NCI-H345 treated with DMSO at 0.1 percent for 48 hours (cell line): ENCODE results near the gene RBKS.

ENCODE experiments used
- DNase-seq: peaks from one replicate; lab custom pipeline; 2025; ENCODE audit not compliant: unreplicated experiment; lab: John Stamatoyannopoulos, UW

Gene RBKS

GRCh38 chr2:27832396-27832795 is 57.8 kb downstream of the RBKS start:
- no peak for DNase-seq

DNA sequence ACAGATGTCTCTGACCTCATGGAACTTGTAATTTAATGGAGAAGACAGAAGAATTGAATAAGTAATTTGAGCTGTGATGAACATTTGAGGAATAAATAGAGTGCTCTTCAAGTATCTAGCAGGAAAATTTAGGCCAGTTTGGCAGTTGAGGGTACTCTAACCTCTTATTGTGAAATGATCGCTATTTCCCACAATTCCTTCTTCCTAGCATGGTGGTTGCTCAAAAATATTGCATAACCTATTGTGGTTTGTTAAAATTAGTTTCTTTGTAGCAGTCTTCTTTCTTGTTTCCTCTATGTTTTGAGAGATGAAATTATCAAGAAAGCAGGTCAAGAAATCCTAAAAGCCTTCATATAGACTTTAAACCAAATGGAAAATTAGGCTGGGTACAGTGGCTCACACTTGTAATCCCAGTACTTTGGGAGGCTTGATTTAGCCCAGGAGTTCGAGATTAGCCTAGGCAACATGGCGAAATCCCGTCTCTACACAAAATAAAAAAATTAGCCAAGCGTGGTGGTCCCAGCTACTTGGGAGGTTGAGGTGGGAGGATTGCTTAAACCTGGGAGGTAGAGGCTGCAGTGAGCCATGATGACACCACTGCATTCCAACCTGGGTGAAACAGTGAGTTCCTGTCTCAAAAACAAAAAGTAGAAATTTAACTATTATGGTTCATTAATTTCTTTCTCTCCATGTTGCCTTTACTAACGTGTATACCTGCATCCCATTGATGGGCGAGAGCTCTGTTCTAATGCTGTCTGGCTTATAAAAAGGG is 58.7 kb downstream of the RBKS start:
- no peak for DNase-seq

GRCh38 chr2:27830656-27831055 is 59.5 kb downstream of the RBKS start:
- no peak for DNase-seq

GRCh38 chr2:27829791-27830190 is 60.4 kb downstream of the RBKS start:
- no peak for DNase-seq

- peak; percentile 9 for DNase-seq
These were observed 61.9 kb downstream of the RBKS start for GRCh38 chr2:27828305-27828704.

- DNase-seq, result no peak
These were observed 65.8 kb downstream of the RBKS start for GRCh38 chr2:27824401-27824800.

DNA sequence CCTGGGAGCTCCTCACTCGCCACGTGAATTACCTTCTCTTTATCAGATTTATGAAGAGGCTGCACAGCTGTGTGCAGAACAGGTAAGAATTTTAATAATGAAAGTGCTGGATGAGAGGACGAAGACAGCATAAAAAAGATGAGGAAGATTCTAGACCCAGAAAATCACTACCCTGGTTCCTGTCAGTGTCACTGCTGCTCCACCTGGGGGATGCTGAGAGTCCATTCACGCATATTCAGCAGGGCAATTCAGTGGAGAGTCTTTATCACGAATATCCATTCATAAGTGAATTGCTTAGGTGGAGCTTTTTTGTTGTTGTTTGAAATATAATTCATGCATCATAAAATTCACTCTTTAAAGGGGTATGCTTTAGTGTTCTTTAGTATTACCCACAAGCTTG is 66.6 kb downstream of the RBKS start:
- no peak for DNase-seq

DNA sequence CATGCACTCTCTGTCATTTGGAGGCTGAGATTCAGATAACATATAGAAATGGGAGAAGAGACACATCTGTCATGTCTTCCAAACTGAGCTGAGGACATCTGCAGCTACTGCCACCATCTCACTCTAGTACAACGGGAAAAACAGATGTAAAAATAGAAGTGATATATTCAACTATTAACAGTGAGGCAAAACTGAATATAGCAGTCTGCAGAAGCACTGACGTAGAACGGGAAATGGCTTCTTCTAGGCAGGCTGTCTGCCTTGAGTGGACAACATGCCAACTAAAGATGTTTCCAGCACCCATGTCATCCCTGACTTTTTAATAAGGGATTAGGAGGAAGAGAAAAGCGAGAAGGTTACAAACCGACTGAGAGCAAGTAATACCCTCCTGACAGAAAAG is 67.1 kb downstream of the RBKS start:
- no peak for DNase-seq

DNA sequence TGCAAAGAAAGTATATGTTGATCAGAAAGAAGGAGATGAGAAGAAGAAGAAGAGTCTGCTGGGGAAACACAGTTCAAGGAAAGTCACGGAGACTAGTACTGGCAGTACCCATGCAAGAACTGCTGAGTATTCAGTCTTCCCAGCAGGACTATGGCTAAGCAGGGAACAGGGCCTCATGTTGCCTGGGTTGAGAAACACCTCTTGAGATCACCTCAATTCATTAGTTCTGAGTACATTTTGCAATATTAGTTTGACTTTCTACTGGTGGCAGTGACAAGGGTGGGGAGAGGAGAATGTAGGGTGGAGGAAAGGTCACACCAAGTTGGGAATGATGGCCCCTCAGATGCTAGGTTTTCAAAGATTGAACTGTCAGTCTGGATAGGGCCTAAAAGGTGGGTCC is 68.1 kb downstream of the RBKS start:
- no peak for DNase-seq

DNA sequence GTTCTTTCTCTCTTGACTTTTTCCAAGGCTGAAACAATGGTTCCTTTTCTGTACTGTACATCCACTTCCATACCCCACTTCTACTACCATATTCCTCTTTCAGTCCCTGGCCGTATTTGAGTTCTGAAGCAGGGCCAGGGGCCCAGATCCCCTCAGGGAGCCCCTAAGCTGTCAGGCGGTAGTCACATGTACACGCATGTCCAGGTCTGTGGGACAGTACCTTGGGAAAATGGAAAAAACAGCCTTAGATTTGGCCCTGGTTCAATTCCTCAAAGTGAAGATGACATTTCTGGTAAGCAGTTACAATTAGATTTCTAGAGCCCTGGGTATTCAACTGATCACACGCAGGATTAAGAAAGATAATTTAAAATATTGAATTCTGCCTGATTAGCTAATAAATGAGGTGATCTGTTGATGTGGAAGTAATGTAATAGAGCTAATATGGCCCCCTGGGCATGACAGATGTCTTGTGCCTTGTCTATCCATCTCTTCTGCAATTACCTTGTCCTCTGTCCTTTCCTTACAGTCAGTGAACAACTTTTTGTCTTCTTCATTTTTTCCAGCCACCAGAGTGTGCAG is 74.2 kb downstream of the RBKS start:
- no peak for DNase-seq

- no peak for DNase-seq
These were observed 75.4 kb downstream of the RBKS start for GRCh38 chr2:27814758-27815157.

GRCh38 chr2:27811768-27812167 is 78.4 kb downstream of the RBKS start:
- no peak for DNase-seq

GRCh38 chr2:27810455-27810854 is 79.7 kb downstream of the RBKS start:
- DNase-seq, result no peak

DNA sequence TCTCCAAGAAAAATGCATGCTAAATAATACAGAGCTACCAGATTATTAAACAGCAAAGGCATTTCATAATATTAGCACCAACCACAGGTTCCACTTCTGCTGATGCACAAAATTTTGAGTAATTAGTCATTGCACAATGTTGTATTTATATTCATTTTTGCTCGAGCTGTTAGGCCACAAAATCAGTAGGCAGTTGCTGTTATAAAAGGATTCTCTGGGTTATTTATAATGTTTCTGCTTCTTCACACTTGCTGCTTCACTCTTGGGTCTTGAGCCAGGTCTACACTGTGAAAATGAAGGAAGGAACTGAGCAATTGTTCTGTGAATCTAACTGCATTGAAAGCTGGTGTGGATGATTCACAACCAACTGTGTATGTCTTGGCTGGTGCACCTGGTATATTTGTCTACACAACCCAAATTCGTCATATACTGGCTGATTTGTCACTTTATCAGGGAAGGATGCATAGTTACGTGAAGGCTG is 80.4 kb downstream of the RBKS start:
- DNase-seq, result no peak

GRCh38 chr2:27808984-27809383 is 81.2 kb downstream of the RBKS start:
- no peak for DNase-seq

DNA sequence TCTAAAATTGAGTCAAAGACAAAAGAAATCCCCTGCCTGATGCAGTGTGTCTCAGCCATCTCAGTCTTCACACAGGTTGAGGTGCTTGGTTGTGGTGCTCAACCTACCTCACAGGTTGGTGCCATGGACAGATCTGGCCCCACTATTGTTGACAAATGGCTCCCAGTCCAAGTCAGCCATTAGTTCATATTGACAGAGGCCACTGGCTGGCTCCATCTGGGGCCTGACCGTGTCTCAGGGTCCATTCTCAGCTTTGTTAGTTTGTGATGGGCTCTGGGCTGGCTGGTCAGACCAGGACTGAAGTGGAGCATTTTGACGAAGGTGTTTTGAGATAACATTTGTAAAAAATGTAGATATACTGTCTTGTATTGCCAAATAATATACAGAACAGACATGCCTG is 81.8 kb downstream of the RBKS start:
- DNase-seq, result no peak

GRCh38 chr2:27807476-27807875 is 82.7 kb downstream of the RBKS start:
- no peak for DNase-seq

DNA sequence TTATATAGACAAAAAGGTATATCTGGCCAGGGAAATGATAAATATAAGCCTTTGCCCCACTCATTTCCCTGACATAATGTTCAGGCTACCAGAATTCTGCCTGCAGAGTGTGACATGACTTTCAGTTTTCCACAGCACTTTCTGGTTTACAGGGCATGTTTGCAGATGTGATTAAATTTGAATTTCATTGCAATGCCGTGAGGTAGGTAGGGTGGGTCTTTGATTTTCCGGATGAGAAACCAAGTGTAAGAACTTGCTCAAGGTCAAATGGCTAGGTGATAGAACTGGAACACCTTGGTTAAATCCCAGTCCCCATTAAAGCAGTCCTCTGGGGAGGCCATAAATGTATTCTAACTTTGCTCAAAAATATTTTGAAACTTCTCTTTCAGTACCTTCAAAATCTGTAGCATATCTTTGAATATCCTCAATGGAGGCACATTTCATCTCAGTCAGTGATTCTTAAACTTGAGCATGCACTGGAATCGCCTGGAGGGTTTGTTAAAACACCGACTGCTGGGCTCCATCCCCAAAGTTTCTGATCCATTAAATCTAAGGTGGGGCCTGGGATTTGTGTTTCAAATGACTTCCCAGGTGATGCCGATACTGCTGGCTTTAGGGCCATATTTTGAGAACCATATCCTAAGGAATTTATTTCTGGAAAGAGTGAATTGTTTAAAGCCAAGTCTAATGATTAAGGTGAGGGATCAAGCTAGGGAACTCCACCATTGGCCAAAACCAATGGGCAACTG is 83.7 kb downstream of the RBKS start:
- no peak for DNase-seq

DNA sequence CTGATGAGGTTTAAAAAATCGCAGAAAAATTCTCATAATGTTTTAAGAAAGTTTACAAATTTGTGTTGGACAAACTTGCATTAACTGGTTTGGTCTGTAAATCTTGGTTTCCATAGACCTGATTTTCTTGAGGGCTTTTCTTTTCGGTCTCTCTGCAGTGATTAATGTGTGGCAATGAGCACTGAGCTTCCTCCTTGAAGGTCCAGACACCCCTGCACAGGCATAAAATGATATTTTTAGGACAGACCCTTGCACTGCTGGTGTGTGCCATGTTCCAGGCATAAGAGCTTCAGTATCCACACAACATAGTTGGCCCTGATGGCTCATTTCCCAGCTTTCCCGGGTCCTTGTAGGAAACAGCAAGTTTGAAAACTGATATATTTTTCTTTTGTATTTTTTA is 85.0 kb downstream of the RBKS start:
- DNase-seq, result no peak

- no peak for DNase-seq
These were observed 86.0 kb downstream of the RBKS start for GRCh38 chr2:27804146-27804545.

DNA sequence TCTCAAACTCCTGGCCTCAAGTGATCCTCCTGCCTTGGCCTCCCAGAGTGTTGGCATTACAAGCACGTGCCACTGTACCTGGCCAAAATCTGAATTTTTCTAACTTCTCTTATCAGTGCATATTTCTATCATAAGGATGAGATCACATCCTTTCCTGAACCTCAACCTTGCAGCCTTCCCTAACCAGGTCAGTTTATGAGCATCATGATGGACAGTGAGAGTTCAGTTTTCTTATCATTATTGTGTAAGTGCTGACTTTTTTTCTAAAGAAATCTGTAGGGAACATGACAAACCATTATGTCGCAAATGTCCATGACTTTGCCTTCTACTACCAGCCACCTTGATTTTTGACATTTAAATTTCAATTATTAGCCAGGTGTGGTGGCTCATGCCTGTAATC is 87.1 kb downstream of the RBKS start:
- no peak for DNase-seq

DNA sequence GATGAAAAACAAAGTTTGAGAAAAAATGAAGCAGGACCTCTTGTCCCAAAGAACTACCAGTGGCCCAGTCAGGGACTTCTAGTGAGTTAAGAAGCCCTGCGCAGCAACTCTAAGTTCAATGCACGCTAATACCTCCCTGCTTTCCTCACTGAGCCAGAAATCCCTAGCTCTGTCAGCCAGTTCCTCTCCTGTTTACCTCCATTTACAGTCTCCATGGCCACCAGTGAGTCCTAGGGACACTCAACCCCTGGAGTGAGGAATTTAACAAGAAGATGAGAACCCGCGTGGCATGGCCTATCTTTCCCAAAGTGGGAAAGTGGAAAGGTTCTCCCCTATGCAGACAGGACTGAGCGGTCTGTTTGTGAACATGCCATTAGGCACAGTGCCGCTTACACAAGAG is 87.6 kb downstream of the RBKS start:
- DNase-seq, result no peak
